HepG2 (cell line): ENCODE measurements around the gene LRIG1. TPM values are rescaled to one million over a fixed set of nuclear protein-coding genes. Genes with fewer than 3 reads are reported as not detected.

ENCODE experiments used
- ATAC-seq: fragments of 200-7000 bp; cut with Tn5 transposase; 3 replicates; pipeline ENCODE4 v1.9.1; 2020; ENCODE audit warnings: mild to moderate bottlenecking, moderate library complexity
- BruUV-seq: library from RNA; stranded (reverse); fragments of 400-500 nt; replicated peaks from 2 replicates; lab custom pipeline; 2021; lab: Mats Ljungman, UMichigan
- CTCF ChIA-PET: fragments of 300-600 bp; formaldehyde crosslinking; extraction: SDS; loops from one replicate; lab custom pipeline; 2021; ENCODE audit warnings: low total read pairs, inconsistent platforms, low intra/inter-chr PET ratio; lab: Yijun Ruan, JAX
- POLR2A ChIA-PET: fragments of 350-600 bp; sonication (Branson Sonifier 250); formaldehyde crosslinking; loops from one replicate; lab custom pipeline; 2020; ENCODE audit warnings: antibody characterized with exemption, inconsistent platforms; lab: Yijun Ruan, JAX
- DNase-seq: peaks from one replicate; pipeline ENCODE4 v3.0.0-alpha.2; 2015; ENCODE audit warnings: low spot score
- FAIRE-seq: peaks from 3 replicates; lab custom pipeline; 2011; peaks lifted over from hg19 to GRCh38; lab: Jason Lieb, UNC
- H2AFZ ChIP-seq: one replicate; pipeline ENCODE4 v1.6.1; 2011; ENCODE audit warnings: low read length, inconsistent platforms
- H3K27ac ChIP-seq: fragments of 300-600 bp; 3 replicates; pipeline ENCODE4 v1.8.0; 2011; ENCODE audit warnings: mixed run types, mild to moderate bottlenecking, mixed read lengths, low read length, inconsistent platforms; ENCODE audit not compliant: insufficient read depth; ENCODE audit errors: extremely low read length
- H3K27me3 ChIP-seq, 2 experiments: fragments of 200-600 bp in 1 of 2; 2 replicates in 1 of 2; 3 replicates in 1 of 2; pipeline versions ENCODE4 v1.6.0 to v1.8.0; 2011; ENCODE audit warnings: low read length in 2 of 2, mild to moderate bottlenecking in 2 of 2, moderate library complexity in 2 of 2, inconsistent platforms in 1 of 2; ENCODE audit not compliant: insufficient read depth in 2 of 2, control insufficient read depth in 1 of 2
- H3K36me3 ChIP-seq, 2 experiments: fragments of 200-600 bp in 1 of 2; replicated peaks in 1 of 2; 2 replicates in 1 of 2; 3 replicates in 1 of 2; pipeline versions ENCODE4 v1.5.1 to v1.8.0; 2011; ENCODE audit warnings: low read length in 2 of 2, inconsistent platforms in 1 of 2; ENCODE audit not compliant: insufficient read depth in 2 of 2, control insufficient read depth in 1 of 2
- H3K4me1 ChIP-seq: 2 replicates; pipeline ENCODE4 v1.5.1; 2012; ENCODE audit warnings: low read length, inconsistent platforms; ENCODE audit not compliant: insufficient read depth
- H3K4me2 ChIP-seq: 2 replicates; pipeline ENCODE4 v1.6.0; 2011; ENCODE audit warnings: low read depth, low read length, inconsistent platforms
- H3K4me3 ChIP-seq, 3 experiments: fragments of 200-600 bp in 1 of 3; sonication (generic), shearing (Covaris generic) in 1 of 3; replicated peaks in 1 of 3; 2 replicates each; pipeline ENCODE4 v1.5.1; 2011 to 2016; ENCODE audit warnings: low read length in 3 of 3, inconsistent platforms in 2 of 3, low read depth in 2 of 3, mild to moderate bottlenecking in 2 of 3, control low read depth in 1 of 3, mixed read lengths in 1 of 3; ENCODE audit not compliant: insufficient read depth in 1 of 3
- H3K79me2 ChIP-seq: one replicate; pipeline ENCODE4 v1.6.1; 2011; ENCODE audit warnings: low read length, inconsistent platforms; ENCODE audit not compliant: insufficient read depth
- H3K9ac ChIP-seq: 2 replicates; pipeline ENCODE4 v1.6.0; 2011; ENCODE audit warnings: mild to moderate bottlenecking, low read depth, low read length, inconsistent platforms; ENCODE audit not compliant: insufficient read depth
- H3K9me3 ChIP-seq: 2 replicates; pipeline ENCODE4 v1.5.1; 2012; ENCODE audit warnings: mild to moderate bottlenecking, low read length
- H4K20me1 ChIP-seq: 2 replicates; pipeline ENCODE4 v1.6.0; 2011; ENCODE audit warnings: inconsistent platforms, mild to moderate bottlenecking, low read length, moderate library complexity; ENCODE audit not compliant: insufficient read depth
- CEBPG ChIP-seq: IDR thresholded peaks from 2 replicates; pipeline ENCODE4 v1.6.1; 2016
- ELF3 ChIP-seq: IDR thresholded peaks from 2 replicates; pipeline ENCODE4 v1.6.1; 2016; ENCODE audit warnings: missing genetic modification reagents, missing compliant biosample characterization
- ETS1 ChIP-seq: sonication (generic); formaldehyde crosslinking; IDR thresholded peaks from 2 replicates; pipeline ENCODE4 v1.4.0; 2020; ENCODE audit warnings: missing genetic modification reagents
- LCORL ChIP-seq, 2 experiments: fragments of 450-650 bp in 1 of 2; sonication (generic) in 1 of 2; formaldehyde crosslinking in 1 of 2; IDR thresholded peaks; 2 replicates each; pipeline versions ENCODE4 v1.5.0 to v1.6.1; 2017 to 2020; ENCODE audit warnings: antibody characterized with exemption in 1 of 2, missing genetic modification reagents in 1 of 2
- MAFK ChIP-seq, 2 experiments: IDR thresholded peaks in 1 of 2; conservative IDR thresholded peaks in 1 of 2; 2 replicates each; pipeline ENCODE4 v1.6.1; 2011; ENCODE audit warnings: improper control_type of control experiment in 2 of 2, low read length in 2 of 2
- RBM22 ChIP-seq: fragments of 200-400 bp; formaldehyde crosslinking; optimal IDR thresholded peaks from 2 replicates; pipeline ENCODE3; 2017; ENCODE audit warnings: mild to moderate bottlenecking, low read length, moderate library complexity
- STAT6 ChIP-seq: sonication (generic); formaldehyde crosslinking; IDR thresholded peaks from 2 replicates; pipeline ENCODE4 v1.4.0; 2020; ENCODE audit warnings: missing genetic modification reagents, mild to moderate bottlenecking, borderline replicate concordance
- TBX3 ChIP-seq: fragments of 450-650 bp; IDR thresholded peaks from 2 replicates; pipeline ENCODE4 v1.6.1; 2017; ENCODE audit warnings: antibody characterized with exemption, mild to moderate bottlenecking, inconsistent platforms, borderline replicate concordance
- TGIF2 ChIP-seq: IDR thresholded peaks from 2 replicates; pipeline ENCODE4 v1.6.1; 2016; ENCODE audit warnings: control low read depth, missing compliant biosample characterization
- ZBTB7A ChIP-seq: sonication (generic); formaldehyde crosslinking; IDR thresholded peaks from 2 replicates; pipeline ENCODE4 v1.8.0; 2022; ENCODE audit warnings: mild to moderate bottlenecking, missing genetic modification reagents
- ZNF180 ChIP-seq: sonication (generic); formaldehyde crosslinking; IDR thresholded peaks from 2 replicates; pipeline ENCODE4 v1.4.0; 2020; ENCODE audit warnings: low read depth, missing genetic modification reagents, borderline replicate concordance
- ZNF256 ChIP-seq: sonication (generic); formaldehyde crosslinking; conservative IDR thresholded peaks from 2 replicates; pipeline ENCODE4 v1.4.0; 2020; ENCODE audit warnings: missing genetic modification reagents
- ZNF264 ChIP-seq: sonication (generic); formaldehyde crosslinking; IDR thresholded peaks from 2 replicates; pipeline ENCODE4 v1.4.0; 2020; ENCODE audit warnings: missing genetic modification reagents
- ZNF589 ChIP-seq: sonication (generic); formaldehyde crosslinking; conservative IDR thresholded peaks from 2 replicates; pipeline ENCODE4 v1.8.0; 2022; ENCODE audit warnings: mild to moderate bottlenecking, moderate library complexity, missing genetic modification reagents
- WGBS: methylation state at CpG from one replicate; pipeline ENCODE4 v1.1.6; 2017; ENCODE audit warnings: low lambda C conversion rate; 5-methylcytosine and 5-hydroxymethylcytosine counted together
- in situ Hi-C: cut with HindIII; loops from 2 replicates; pipeline ENCODE4 v1.10.0; 2017; ENCODE audit warnings: low pct_unique_long_range_greater_than_20kb; ENCODE audit not compliant: extremely low pct_ligation_motif_present
- intact Hi-C: fragments of 100-400 bp; cut with micrococcal nuclease; formaldehyde crosslinking; loops from one replicate; pipeline ENCODE4 v1.10.0; 2022; ENCODE audit not compliant: unreplicated experiment
- polyA plus RNA-seq, 8 experiments: library from polyadenylated mRNA; depleted of rRNA in 3 of 8; stranded (reverse) in 7 of 8; unstranded in 1 of 8; fragments of >200 nt; fragmentation: Illumina TruSeq in 4 of 8; extraction: Trizol in 4 of 8; gene quantifications; 2 replicates each; pipeline versions ENCODE4 v1.2.1 to v1.2.3, GENCODE V29; 2011 to 2016; ENCODE audit warnings: low read depth in 4 of 8, missing spikeins in 1 of 8, mixed read lengths in 1 of 8; ENCODE audit not compliant: insufficient read depth in 1 of 8
- total RNA-seq, 5 experiments: library from RNA; depleted of rRNA; stranded (reverse); fragments of >200 nt; fragmentation: Illumina TruSeq; extraction: Trizol; gene quantifications; 2 replicates each; pipeline ENCODE4 v1.2.3, GENCODE V29; 2016; ENCODE audit warnings: low read depth in 1 of 5

LRIG1 gene
- total and polyA plus RNA-seq, 2 of the 13 experiments (the other 11 are each of a cell fraction or from before 2014, with no cell fraction given): 17.8 to 24.8 TPM

- Histone ChIP-seq H3K4me1 (no peaks in the 10 kb centered on the region), H3K27me3 (no peaks in the 10 kb centered on the region), H3K36me3 (no peaks in the 10 kb centered on the region), H2AFZ (no peak overlapping the region), H3K9ac (no peak overlapping the region), H3K4me2 (no peak overlapping the region), H3K9me3 (no peaks in the 10 kb centered on the region), H3K79me2 (no peaks in the 10 kb centered on the region), H3K4me3 (no peak overlapping the region), H4K20me1 (no peaks in the 10 kb centered on the region), H3K27ac (no peak overlapping the region)
- DNase-seq (no peak), ATAC-seq (no peak), FAIRE-seq (no peak)
- POLR2A ChIA-PET: no interaction called here
- over 99% methylated on average over 5 of the region's 5 CpGs for WGBS
- no TSS peak for BruUV-seq
- CTCF ChIA-PET: no interaction called here
- in situ Hi-C loops (no loop called here), intact Hi-C loops (no loop called here)
- TF ChIP-seq LCORL (IDR thresholded peaks at IDR 0.05) (no peak), LCORL (CRISPR knock-in tag; IDR thresholded peaks at IDR 0.05) (no peak), ZNF180 (CRISPR knock-in tag) (no peak), ELF3 (CRISPR knock-in tag) (no peak), RBM22 (no peak), CEBPG (CRISPR knock-in tag) (no peak), TGIF2 (no peak), ZNF256 (CRISPR knock-in tag) (no peak), ETS1 (CRISPR knock-in tag) (no peak), ZNF264 (CRISPR knock-in tag) (no peak), TBX3 (no peak), MAFK (conservative IDR thresholded peaks at IDR 0.05 in 1 of 2, IDR thresholded peaks at IDR 0.05 in 1 of 2; ENCODE audit: low read length in 2 of 2) (no peak), ZNF589 (CRISPR knock-in tag) (no peak), ZBTB7A (CRISPR knock-in tag) (no peak), STAT6 (no peak)
Measured at GRCh38 chr3:66361356-66361755, 139.5 kb downstream of the LRIG1 start.
